Measurements from ENCODE around the gene SOX10. TPM values are rescaled to one million over a fixed set of nuclear protein-coding genes. Genes with fewer than 3 reads are reported as not detected.

SOX10 gene
- total and polyA plus RNA-seq, 9 of the 15 experiments (the other 6 are each of a cell fraction or from before 2014, with no cell fraction given) = not detected

DNA sequence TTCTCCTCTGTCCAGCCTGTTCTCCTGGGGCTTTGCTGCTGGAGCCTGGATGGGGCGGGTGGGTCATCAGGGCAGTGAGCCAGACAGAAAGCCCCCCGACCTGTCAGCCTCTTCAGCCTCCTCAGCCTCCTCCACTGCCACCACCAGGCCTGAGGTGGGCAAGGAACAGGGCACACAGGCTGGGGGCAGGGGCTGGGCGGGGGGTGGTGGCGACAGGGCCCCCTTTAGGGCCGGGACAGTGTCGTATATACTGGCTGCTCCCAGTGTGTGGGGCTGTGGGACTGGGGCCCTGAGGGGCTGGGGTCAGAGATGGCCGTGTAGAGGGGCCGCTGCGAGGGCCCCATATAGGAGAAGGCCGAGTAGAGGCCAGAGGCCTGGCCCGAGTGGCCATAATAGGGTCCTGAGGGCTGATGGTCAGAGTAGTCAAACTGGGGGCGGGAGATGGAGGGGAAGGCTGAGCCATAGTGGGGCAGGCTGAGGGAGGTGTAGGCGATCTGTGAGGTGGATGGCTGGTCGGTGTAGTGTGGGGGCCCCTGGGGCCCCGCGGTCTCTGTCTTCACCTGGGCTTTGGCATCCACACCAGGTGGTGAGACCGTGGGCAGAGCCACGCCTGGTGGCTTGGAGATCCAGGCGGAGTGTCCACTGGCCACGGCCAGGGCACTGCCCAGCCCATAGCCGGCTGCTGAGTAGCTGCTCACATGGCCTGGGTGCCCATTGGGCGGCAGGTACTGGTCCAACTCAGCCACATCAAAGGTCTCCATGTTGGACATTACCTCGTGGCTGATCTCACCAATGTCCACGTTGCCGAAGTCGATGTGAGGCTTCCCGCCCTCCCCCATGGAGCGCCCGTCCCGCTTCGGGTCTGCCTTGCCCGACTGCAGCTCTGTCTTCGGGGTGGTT is 10.8 kb downstream of the SOX10 start (continued):
- TF ChIP-seq, protein P1, sequence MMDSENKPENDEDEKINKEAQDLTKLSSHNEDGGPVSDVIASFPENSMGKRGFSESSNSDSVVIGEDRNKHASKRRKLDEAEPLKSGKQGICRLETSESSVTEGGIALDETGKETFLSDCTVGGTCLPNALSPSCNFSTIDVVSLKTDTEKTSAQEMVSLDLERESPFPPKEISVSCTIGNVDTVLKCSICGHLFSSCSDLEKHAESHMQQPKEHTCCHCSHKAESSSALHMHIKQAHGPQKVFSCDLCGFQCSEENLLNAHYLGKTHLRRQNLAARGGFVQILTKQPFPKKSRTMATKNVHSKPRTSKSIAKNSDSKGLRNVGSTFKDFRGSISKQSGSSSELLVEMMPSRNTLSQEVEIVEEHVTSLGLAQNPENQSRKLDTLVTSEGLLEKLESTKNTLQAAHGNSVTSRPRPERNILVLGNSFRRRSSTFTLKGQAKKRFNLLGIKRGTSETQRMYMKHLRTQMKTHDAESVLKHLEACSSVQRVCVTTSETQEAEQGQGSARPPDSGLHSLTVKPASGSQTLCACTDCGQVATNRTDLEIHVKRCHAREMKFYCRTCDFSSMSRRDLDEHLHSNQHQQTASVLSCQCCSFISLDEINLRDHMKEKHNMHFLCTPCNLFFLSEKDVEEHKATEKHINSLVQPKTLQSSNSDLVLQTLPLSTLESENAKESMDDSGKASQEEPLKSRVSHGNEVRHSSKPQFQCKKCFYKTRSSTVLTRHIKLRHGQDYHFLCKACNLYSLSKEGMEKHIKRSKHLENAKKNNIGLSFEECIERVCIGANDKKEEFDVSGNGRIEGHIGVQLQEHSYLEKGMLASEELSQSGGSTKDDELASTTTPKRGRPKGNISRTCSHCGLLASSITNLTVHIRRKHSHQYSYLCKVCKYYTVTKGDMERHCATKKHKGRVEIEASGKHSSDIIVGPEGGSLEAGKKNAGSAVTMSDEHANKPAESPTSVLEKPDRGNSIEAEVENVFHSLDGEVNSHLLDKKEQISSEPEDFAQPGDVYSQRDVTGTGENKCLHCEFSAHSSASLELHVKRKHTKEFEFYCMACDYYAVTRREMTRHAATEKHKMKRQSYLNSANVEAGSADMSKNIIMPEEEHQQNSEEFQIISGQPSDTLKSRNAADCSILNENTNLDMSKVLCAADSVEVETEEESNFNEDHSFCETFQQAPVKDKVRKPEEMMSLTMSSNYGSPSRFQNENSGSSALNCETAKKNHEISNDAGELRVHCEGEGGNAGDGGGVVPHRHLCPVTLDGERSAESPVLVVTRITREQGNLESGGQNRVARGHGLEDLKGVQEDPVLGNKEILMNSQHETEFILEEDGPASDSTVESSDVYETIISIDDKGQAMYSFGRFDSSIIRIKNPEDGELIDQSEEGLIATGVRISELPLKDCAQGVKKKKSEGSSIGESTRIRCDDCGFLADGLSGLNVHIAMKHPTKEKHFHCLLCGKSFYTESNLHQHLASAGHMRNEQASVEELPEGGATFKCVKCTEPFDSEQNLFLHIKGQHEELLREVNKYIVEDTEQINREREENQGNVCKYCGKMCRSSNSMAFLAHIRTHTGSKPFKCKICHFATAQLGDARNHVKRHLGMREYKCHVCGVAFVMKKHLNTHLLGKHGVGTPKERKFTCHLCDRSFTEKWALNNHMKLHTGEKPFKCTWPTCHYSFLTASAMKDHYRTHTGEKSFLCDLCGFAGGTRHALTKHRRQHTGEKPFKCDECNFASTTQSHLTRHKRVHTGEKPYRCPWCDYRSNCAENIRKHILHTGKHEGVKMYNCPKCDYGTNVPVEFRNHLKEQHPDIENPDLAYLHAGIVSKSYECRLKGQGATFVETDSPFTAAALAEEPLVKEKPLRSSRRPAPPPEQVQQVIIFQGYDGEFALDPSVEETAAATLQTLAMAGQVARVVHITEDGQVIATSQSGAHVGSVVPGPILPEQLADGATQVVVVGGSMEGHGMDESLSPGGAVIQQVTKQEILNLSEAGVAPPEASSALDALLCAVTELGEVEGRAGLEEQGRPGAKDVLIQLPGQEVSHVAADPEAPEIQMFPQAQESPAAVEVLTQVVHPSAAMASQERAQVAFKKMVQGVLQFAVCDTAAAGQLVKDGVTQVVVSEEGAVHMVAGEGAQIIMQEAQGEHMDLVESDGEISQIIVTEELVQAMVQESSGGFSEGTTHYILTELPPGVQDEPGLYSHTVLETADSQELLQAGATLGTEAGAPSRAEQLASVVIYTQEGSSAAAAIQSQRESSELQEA (IDR thresholded peaks at IDR 0.05; ENCODE audit: low read depth) = no peak
- TF ChIP-seq, protein P2, sequence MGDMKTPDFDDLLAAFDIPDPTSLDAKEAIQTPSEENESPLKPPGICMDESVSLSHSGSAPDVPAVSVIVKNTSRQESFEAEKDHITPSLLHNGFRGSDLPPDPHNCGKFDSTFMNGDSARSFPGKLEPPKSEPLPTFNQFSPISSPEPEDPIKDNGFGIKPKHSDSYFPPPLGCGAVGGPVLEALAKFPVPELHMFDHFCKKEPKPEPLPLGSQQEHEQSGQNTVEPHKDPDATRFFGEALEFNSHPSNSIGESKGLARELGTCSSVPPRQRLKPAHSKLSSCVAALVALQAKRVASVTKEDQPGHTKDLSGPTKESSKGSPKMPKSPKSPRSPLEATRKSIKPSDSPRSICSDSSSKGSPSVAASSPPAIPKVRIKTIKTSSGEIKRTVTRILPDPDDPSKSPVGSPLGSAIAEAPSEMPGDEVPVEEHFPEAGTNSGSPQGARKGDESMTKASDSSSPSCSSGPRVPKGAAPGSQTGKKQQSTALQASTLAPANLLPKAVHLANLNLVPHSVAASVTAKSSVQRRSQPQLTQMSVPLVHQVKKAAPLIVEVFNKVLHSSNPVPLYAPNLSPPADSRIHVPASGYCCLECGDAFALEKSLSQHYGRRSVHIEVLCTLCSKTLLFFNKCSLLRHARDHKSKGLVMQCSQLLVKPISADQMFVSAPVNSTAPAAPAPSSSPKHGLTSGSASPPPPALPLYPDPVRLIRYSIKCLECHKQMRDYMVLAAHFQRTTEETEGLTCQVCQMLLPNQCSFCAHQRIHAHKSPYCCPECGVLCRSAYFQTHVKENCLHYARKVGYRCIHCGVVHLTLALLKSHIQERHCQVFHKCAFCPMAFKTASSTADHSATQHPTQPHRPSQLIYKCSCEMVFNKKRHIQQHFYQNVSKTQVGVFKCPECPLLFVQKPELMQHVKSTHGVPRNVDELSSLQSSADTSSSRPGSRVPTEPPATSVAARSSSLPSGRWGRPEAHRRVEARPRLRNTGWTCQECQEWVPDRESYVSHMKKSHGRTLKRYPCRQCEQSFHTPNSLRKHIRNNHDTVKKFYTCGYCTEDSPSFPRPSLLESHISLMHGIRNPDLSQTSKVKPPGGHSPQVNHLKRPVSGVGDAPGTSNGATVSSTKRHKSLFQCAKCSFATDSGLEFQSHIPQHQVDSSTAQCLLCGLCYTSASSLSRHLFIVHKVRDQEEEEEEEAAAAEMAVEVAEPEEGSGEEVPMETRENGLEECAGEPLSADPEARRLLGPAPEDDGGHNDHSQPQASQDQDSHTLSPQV (IDR thresholded peaks at IDR 0.05) = no peak
